ENCODE data around the gene ZNF217. TPM values are rescaled to one million over a fixed set of nuclear protein-coding genes. Genes with fewer than 3 reads are reported as not detected.

Gene ZNF217
- total and polyA plus RNA-seq, 8 donors, result 6.3 to 40.2 (median 25.9) TPM

GRCh38 chr20:53599378-53599777 lies 5.7 kb upstream of the ZNF217 start:
- TF ChIP-seq, protein P1, sequence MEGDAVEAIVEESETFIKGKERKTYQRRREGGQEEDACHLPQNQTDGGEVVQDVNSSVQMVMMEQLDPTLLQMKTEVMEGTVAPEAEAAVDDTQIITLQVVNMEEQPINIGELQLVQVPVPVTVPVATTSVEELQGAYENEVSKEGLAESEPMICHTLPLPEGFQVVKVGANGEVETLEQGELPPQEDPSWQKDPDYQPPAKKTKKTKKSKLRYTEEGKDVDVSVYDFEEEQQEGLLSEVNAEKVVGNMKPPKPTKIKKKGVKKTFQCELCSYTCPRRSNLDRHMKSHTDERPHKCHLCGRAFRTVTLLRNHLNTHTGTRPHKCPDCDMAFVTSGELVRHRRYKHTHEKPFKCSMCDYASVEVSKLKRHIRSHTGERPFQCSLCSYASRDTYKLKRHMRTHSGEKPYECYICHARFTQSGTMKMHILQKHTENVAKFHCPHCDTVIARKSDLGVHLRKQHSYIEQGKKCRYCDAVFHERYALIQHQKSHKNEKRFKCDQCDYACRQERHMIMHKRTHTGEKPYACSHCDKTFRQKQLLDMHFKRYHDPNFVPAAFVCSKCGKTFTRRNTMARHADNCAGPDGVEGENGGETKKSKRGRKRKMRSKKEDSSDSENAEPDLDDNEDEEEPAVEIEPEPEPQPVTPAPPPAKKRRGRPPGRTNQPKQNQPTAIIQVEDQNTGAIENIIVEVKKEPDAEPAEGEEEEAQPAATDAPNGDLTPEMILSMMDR (IDR thresholded peaks at IDR 0.05), result no peak
- TF ChIP-seq POLR2AphosphoS5 (IDR thresholded peaks at IDR 0.05) (no peak), POLR2A (IDR thresholded peaks at IDR 0.05) (no peak), EP300 (IDR thresholded peaks at IDR 0.05) (no peak)
- H3K27ac ChIP-seq, result peak overlapping the region in 1 of 5 donors; percentile 100
- H3K4me3 ChIP-seq, result no peak overlapping the region
- intact Hi-C loops (cut with DNase I; ENCODE audit: low total_unique reads), result no loop called here
- H3K4me1 ChIP-seq, result peaks cover 0 to 42% (median 19%) of the 10 kb centered on the region in 4 donors
- 18 to 47% (median 33%) methylated on average over 4 of the region's 4 CpGs for WGBS, 5 donors
- peak in 1 of 2 donors; percentile 21 for DNase-seq
- no peaks in the 10 kb centered on the region for H3K27me3 ChIP-seq
- no peaks in the 10 kb centered on the region for H3K36me3 ChIP-seq
- no peaks in the 10 kb centered on the region for H3K9me3 ChIP-seq

- WGBS, 5 donors, result 47 to 67% (median 51%) methylated on average over 2 of the region's 2 CpGs
- Histone ChIP-seq H3K27ac (peak overlapping the region in 2 of 5 donors; percentile 13 to 100), H3K36me3 (no peaks in the 10 kb centered on the region), H3K27me3 (no peaks in the 10 kb centered on the region), H3K4me3 (no peak overlapping the region), H3K4me1 (peaks cover 0 to 42% (median 19%) of the 10 kb centered on the region in 4 donors), H3K9me3 (no peaks in the 10 kb centered on the region)
- no peak for DNase-seq
- intact Hi-C loops (cut with DNase I; ENCODE audit: low total_unique reads), result no loop called here
- TF ChIP-seq, protein P1 (IDR thresholded peaks at IDR 0.05), result no peak
- TF ChIP-seq EP300 (IDR thresholded peaks at IDR 0.05), result no peak
- no peak for TF ChIP-seq POLR2A (IDR thresholded peaks at IDR 0.05)
- TF ChIP-seq POLR2AphosphoS5 (IDR thresholded peaks at IDR 0.05), result no peak
These were observed 5.4 kb upstream of the ZNF217 start for GRCh38 chr20:53599044-53599362.

GRCh38 chr20:53598140-53599043 lies 4.8 kb upstream of the ZNF217 start:
- H3K36me3 ChIP-seq, result no peaks in the 10 kb centered on the region
- intact Hi-C loops (cut with DNase I; ENCODE audit: low total_unique reads), result no loop called here
- no peak for TF ChIP-seq EP300 (IDR thresholded peaks at IDR 0.05)
- no peak for TF ChIP-seq POLR2A (IDR thresholded peaks at IDR 0.05)
- no peak for TF ChIP-seq POLR2AphosphoS5 (IDR thresholded peaks at IDR 0.05)
- TF ChIP-seq, protein P1 (IDR thresholded peaks at IDR 0.05), result no peak
- WGBS, 5 donors, result 80 to 86% (median 83%) methylated on average over 9 of the region's 9 CpGs
- H3K4me1 ChIP-seq, result peaks cover 0 to 42% (median 19%) of the 10 kb centered on the region in 4 donors
- H3K9me3 ChIP-seq, result no peaks in the 10 kb centered on the region
- no peak overlapping the region for H3K4me3 ChIP-seq
- peak in 1 of 2 donors; percentile 22 for DNase-seq
- no peaks in the 10 kb centered on the region for H3K27me3 ChIP-seq
- H3K27ac ChIP-seq, result peak overlapping the region in 2 of 5 donors; percentile 13 to 100

DNA sequence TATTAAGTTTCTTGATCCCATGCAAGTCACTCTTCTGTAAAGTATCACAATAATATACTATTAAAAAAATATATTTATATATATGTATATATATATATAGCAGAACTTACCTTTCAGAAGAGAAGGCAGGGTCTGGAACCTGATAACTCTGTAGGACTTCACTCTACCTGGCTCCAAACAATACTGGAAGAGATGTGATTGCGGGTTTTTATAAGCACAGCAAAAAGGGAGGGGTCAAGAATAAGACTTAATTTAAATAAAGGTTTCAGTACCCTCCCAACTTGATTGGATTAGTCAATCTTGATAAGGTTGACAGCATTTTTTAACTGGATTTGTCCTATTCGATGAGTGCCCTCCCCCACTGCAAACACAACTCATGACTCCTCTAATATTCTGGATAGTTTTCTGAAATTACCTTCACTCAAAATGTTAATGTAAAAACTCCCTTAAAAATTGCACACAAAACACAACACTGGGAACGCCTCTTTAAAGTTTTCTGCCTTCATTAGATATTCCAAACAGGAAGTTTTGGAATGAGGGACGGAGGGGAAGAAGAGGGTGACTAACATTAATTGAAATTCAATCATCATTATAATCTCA lies 4.0 kb upstream of the ZNF217 start:
- H3K27ac ChIP-seq, result peak overlapping the region in 4 of 5 donors; percentile 99 to 100 (median 100)
- no peaks in the 10 kb centered on the region for H3K27me3 ChIP-seq
- H3K36me3 ChIP-seq, result no peaks in the 10 kb centered on the region
- no peak for DNase-seq
- H3K9me3 ChIP-seq, result no peaks in the 10 kb centered on the region
- peaks cover 0 to 42% (median 19%) of the 10 kb centered on the region in 4 donors for H3K4me1 ChIP-seq
- TF ChIP-seq POLR2A (IDR thresholded peaks at IDR 0.05) (no peak), EP300 (IDR thresholded peaks at IDR 0.05) (no peak), POLR2AphosphoS5 (IDR thresholded peaks at IDR 0.05) (peak in 1 of 3 donors; percentile 12)
- TF ChIP-seq, protein P1 (IDR thresholded peaks at IDR 0.05), result no peak
- intact Hi-C loops (cut with DNase I; ENCODE audit: low total_unique reads), result no loop called here
- H3K4me3 ChIP-seq, result no peak overlapping the region
- WGBS, 5 donors, result 47 to 66% (median 49%) methylated on average over 4 of the region's 4 CpGs
